Endothelial cell of umbilical vein (primary cell): ENCODE measurements around the gene MVB12B. TPM values are rescaled to one million over a fixed set of nuclear protein-coding genes. Genes with fewer than 3 reads are reported as not detected.

Experiments used
- BruUV-seq: library from RNA; stranded (reverse); fragments of 400-500 nt; replicated peaks from 2 replicates; lab custom pipeline; 2021; lab: Mats Ljungman, UMichigan
- CTCF ChIA-PET: fragments of 300-600, 350-600 bp; sonication (Branson Sonifier 250); formaldehyde crosslinking; loops from one replicate; lab custom pipeline; 2021; ENCODE audit warnings: antibody characterized with exemption, inconsistent platforms; lab: Charles Lee
- POLR2A ChIA-PET: fragments of 300-600, 350-600 bp; sonication (Branson Sonifier 250); formaldehyde crosslinking; loops from one replicate; lab custom pipeline; 2021; ENCODE audit warnings: antibody characterized with exemption, inconsistent platforms; lab: Charles Lee
- DNase-seq: peaks from one replicate; pipeline ENCODE4 v3.0.0-alpha.2; 2011; ENCODE audit warnings: low read depth, low spot score
- FAIRE-seq: peaks from 2 replicates; lab custom pipeline; 2011; peaks lifted over from hg19 to GRCh38; lab: Jason Lieb, UNC
- H2AFZ ChIP-seq: 2 replicates; pipeline ENCODE4 v1.6.0; 2012; ENCODE audit warnings: low read depth, low read length, control low read depth, inconsistent platforms
- H3K27ac ChIP-seq: 2 replicates; pipeline ENCODE4 v1.5.1; 2011; ENCODE audit warnings: low read depth, mild to moderate bottlenecking, control low read depth, low read length, moderate library complexity; ENCODE audit not compliant: insufficient read depth
- H3K27me3 ChIP-seq, 2 experiments: 2 replicates each; pipeline versions ENCODE4 v1.6.0 to v1.6.1; 2011; ENCODE audit warnings: low read length in 2 of 2, mixed read lengths in 1 of 2; ENCODE audit not compliant: control insufficient read depth in 2 of 2, insufficient read depth in 2 of 2
- H3K36me3 ChIP-seq, 2 experiments: 2 replicates in 1 of 2; 3 replicates in 1 of 2; pipeline ENCODE4 v1.5.1; 2011; ENCODE audit warnings: low read length in 2 of 2, mild to moderate bottlenecking in 1 of 2, moderate library complexity in 1 of 2; ENCODE audit not compliant: control insufficient read depth in 2 of 2, insufficient read depth in 2 of 2; ENCODE audit errors: extremely low read depth in 1 of 2
- H3K4me1 ChIP-seq: 3 replicates; pipeline ENCODE4 v1.5.1; 2011; ENCODE audit warnings: mild to moderate bottlenecking, low read length; ENCODE audit not compliant: control insufficient read depth, insufficient read depth; ENCODE audit errors: extremely low read depth
- H3K4me2 ChIP-seq: 2 replicates; pipeline ENCODE4 v1.6.1; 2011; ENCODE audit warnings: low read length, control low read depth, mixed read lengths; ENCODE audit not compliant: insufficient read depth
- H3K4me3 ChIP-seq, 3 experiments: fragments of 200-600 bp in 1 of 3; sonication (generic), shearing (Covaris generic) in 1 of 3; replicated peaks in 1 of 3; 2 replicates each; pipeline ENCODE4 v1.5.1; 2011 to 2016; ENCODE audit warnings: control low read depth in 3 of 3, low read length in 3 of 3, mild to moderate bottlenecking in 2 of 3, inconsistent platforms in 1 of 3, low read depth in 1 of 3, moderate library complexity in 1 of 3; ENCODE audit not compliant: insufficient read depth in 1 of 3
- H3K79me2 ChIP-seq: 2 replicates; pipeline ENCODE4 v1.6.0; 2012; ENCODE audit warnings: low read length, inconsistent platforms; ENCODE audit not compliant: control insufficient read depth, insufficient read depth
- H3K9ac ChIP-seq: replicated peaks from 2 replicates; pipeline ENCODE3; 2011; ENCODE audit warnings: low read length, control low read depth; ENCODE audit not compliant: insufficient read depth; ENCODE audit errors: extremely low read depth
- H3K9me1 ChIP-seq: replicated peaks from 3 replicates; pipeline ENCODE4 v1.6.0; 2011; ENCODE audit warnings: mild to moderate bottlenecking, low read length; ENCODE audit not compliant: control insufficient read depth, insufficient read depth; ENCODE audit errors: extremely low read depth
- H3K9me3 ChIP-seq: replicated peaks from 2 replicates; pipeline ENCODE4 v1.5.1; 2012; ENCODE audit warnings: low read length, inconsistent platforms; ENCODE audit not compliant: control insufficient read depth, insufficient read depth
- H4K20me1 ChIP-seq: replicated peaks from 2 replicates; pipeline ENCODE3; 2011; ENCODE audit warnings: mild to moderate bottlenecking, low read length; ENCODE audit not compliant: control insufficient read depth, insufficient read depth; ENCODE audit errors: extremely low read depth
- EZH2 ChIP-seq: IDR thresholded peaks from 2 replicates; pipeline ENCODE4 v1.6.1; 2012; ENCODE audit warnings: borderline replicate concordance, low read depth, mild to moderate bottlenecking, moderate library complexity, low read length, inconsistent platforms; ENCODE audit not compliant: severe bottlenecking
- FOS ChIP-seq: IDR thresholded peaks from 2 replicates; pipeline ENCODE4 v1.6.1; 2011; ENCODE audit warnings: mild to moderate bottlenecking, low read length, moderate library complexity, borderline replicate concordance; ENCODE audit not compliant: insufficient read depth
- GATA2 ChIP-seq: IDR thresholded peaks from 2 replicates; pipeline ENCODE4 v1.7.0; 2011; ENCODE audit warnings: low read depth, mild to moderate bottlenecking, moderate library complexity, mixed read lengths, low read length; ENCODE audit not compliant: insufficient read length, insufficient read depth
- JUN ChIP-seq: IDR thresholded peaks from 2 replicates; pipeline ENCODE4 v1.6.1; 2011; ENCODE audit warnings: borderline replicate concordance, low read depth; ENCODE audit not compliant: insufficient read length, insufficient read depth
- MYC ChIP-seq: IDR thresholded peaks from one replicate; pipeline ENCODE4 v1.6.1; 2011; ENCODE audit warnings: mild to moderate bottlenecking, low read depth, low read length
- POLR2A ChIP-seq: IDR thresholded peaks from 2 replicates; pipeline ENCODE4 v1.6.1; 2012; ENCODE audit warnings: low read depth, mild to moderate bottlenecking, control low read depth, low read length
- POLR2AphosphoS5 ChIP-seq: IDR thresholded peaks from 2 replicates; pipeline ENCODE4 v1.6.1; 2012; ENCODE audit warnings: low read depth, mild to moderate bottlenecking, control low read depth, low read length, moderate library complexity; ENCODE audit not compliant: insufficient read depth
- dilution Hi-C: fragments of 300-500 bp; cut with MboI; formaldehyde crosslinking; loops from one replicate; pipeline ENCODE4 v1.15.0; 2019; ENCODE audit warnings: low sequenced_read_pairs; ENCODE audit not compliant: extremely low pct_ligation_motif_present
- intact Hi-C: fragments of 100-400 bp; cut with micrococcal nuclease; formaldehyde crosslinking; loops from one replicate; pipeline ENCODE4 v1.10.0; 2022
- polyA plus RNA-seq, 4 experiments: library from polyadenylated mRNA; depleted of rRNA in 3 of 4; stranded (reverse) in 3 of 4; unstranded in 1 of 4; fragments of >200 nt; gene quantifications; 2 replicates each; pipeline versions ENCODE4 v1.2.1 to v1.2.3, GENCODE V29; 2011 to 2012; ENCODE audit warnings: missing spikeins in 1 of 4
- total RNA-seq: library from RNA; stranded (reverse); gene quantifications from 2 replicates; pipeline ENCODE4 v1.2.3, GENCODE V29; 2021
- TF ChIP-seq, protein P1 (sequence below), 2 donors: IDR thresholded peaks; 1 replicate in 1 of 2; 2 replicates in 1 of 2; pipeline ENCODE4 v1.5.1; 2011; ENCODE audit warnings: low read length in 2 of 2, mild to moderate bottlenecking in 2 of 2, moderate library complexity in 2 of 2, control low read depth in 1 of 2, inconsistent platforms in 1 of 2, low read depth in 1 of 2; ENCODE audit not compliant: insufficient read depth in 1 of 2; ENCODE audit errors: extremely low read depth in 1 of 2
- TF ChIP-seq, protein P2 (sequence below): IDR thresholded peaks from 2 replicates; pipeline ENCODE4 v1.6.1; 2011; ENCODE audit not compliant: insufficient read depth, insufficient read length

Gene MVB12B
- total and polyA plus RNA-seq, 2 donors (not counting 3 experiments of a cell fraction or from before 2014, with no cell fraction given), result 6.6 to 17.3 TPM

DNA sequence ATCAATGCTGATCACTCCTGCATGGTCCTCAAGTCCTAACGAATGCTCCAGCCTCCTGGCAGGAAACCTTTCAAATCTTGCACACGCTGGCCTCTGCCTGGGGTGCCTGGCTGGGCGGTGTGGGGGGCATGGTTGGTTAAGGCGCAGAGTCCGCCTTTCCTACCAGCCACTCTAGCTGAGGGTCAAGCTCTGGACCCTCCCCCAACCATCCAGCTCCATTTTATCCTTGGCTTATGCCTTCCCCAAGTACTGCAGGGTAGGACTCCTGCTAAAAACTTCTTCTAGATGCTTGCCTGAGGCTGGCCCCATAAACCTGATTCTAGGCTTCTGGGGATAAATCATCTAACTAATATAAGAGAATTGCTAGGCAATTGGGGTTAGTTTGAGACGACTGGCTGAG is 808 bp upstream of the MVB12B start:
- DNase-seq (no peak), FAIRE-seq (no peak)
- H3K9me1 ChIP-seq, result no peaks in the 10 kb centered on the region
- ChIA-PET CTCF (interaction anchor here (1.0 to 4.6 kb wide), 5 partner anchors 10 to 73 kb away, joined by 5 to 39 read pairs (median 8); no protein-coding TSS in a partner anchor), POLR2A (no interaction called here)
- no peaks in the 10 kb centered on the region for H3K27me3 ChIP-seq
- H3K9ac ChIP-seq, result peak overlapping the region; percentile 62
- TSS peak; percentile 43 for BruUV-seq
- H3K27ac ChIP-seq, result no peak overlapping the region
- H3K9me3 ChIP-seq, result no peaks in the 10 kb centered on the region
- H3K79me2 ChIP-seq, result no peaks in the 10 kb centered on the region
- H3K4me2 ChIP-seq, result peak overlapping the region; percentile 41
- H3K4me1 ChIP-seq, result peaks cover 4% of the 10 kb centered on the region
- H4K20me1 ChIP-seq, result no peaks in the 10 kb centered on the region
- intact Hi-C loops (no loop called here), dilution Hi-C loops (no loop called here)
- no peaks in the 10 kb centered on the region for H3K36me3 ChIP-seq
- peak overlapping the region in 2 of 3 experiments; percentile 41 to 53 for H3K4me3 ChIP-seq
- TF ChIP-seq, protein P1, sequence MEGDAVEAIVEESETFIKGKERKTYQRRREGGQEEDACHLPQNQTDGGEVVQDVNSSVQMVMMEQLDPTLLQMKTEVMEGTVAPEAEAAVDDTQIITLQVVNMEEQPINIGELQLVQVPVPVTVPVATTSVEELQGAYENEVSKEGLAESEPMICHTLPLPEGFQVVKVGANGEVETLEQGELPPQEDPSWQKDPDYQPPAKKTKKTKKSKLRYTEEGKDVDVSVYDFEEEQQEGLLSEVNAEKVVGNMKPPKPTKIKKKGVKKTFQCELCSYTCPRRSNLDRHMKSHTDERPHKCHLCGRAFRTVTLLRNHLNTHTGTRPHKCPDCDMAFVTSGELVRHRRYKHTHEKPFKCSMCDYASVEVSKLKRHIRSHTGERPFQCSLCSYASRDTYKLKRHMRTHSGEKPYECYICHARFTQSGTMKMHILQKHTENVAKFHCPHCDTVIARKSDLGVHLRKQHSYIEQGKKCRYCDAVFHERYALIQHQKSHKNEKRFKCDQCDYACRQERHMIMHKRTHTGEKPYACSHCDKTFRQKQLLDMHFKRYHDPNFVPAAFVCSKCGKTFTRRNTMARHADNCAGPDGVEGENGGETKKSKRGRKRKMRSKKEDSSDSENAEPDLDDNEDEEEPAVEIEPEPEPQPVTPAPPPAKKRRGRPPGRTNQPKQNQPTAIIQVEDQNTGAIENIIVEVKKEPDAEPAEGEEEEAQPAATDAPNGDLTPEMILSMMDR (IDR thresholded peaks at IDR 0.05; ENCODE audit: extremely low read depth in 1 of 2, insufficient read depth in 1 of 2, low read depth in 1 of 2, low read length in 2 of 2), result no peak
- TF ChIP-seq POLR2A (no peak), FOS (no peak), POLR2AphosphoS5 (no peak), MYC (no peak), GATA2 (no peak), JUN (no peak), EZH2 (no peak)
- TF ChIP-seq, protein P2, sequence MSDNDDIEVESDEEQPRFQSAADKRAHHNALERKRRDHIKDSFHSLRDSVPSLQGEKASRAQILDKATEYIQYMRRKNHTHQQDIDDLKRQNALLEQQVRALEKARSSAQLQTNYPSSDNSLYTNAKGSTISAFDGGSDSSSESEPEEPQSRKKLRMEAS, result no peak
- peak overlapping the region; percentile 68 for H2AFZ ChIP-seq
